GM12864 (cell line): Measurements from ENCODE around the gene POLA2.
"Not testable (repeated sequence)": the region's sequence is repeated elsewhere in the genome, so short reads cannot be mapped to it uniquely, and the experiment has no call there.

ENCODE experiments used
- DNase-seq: peaks from one replicate; pipeline ENCODE4 v3.0.0-alpha.2; 2011; ENCODE audit warnings: low read depth
- H3K4me3 ChIP-seq: 2 replicates; pipeline ENCODE4 v1.5.1; 2011; ENCODE audit warnings: mild to moderate bottlenecking, low read depth, low read length, control low read depth
- CTCF ChIP-seq: IDR thresholded peaks from 2 replicates; pipeline ENCODE4 v1.5.1; 2011; ENCODE audit warnings: low read depth, mild to moderate bottlenecking, moderate library complexity, low read length, control low read depth, inconsistent platforms; ENCODE audit errors: missing control alignments

Gene POLA2

GRCh38 chr11:65321828-65322485 lies 60.2 kb downstream of the POLA2 start:
- no peak overlapping the region for H3K4me3 ChIP-seq
- no peak for TF ChIP-seq CTCF
- DNase-seq = no peak

GRCh38 chr11:65323813-65324212 lies 62.1 kb downstream of the POLA2 start:
- no peak for TF ChIP-seq CTCF
- no peak for DNase-seq

GRCh38 chr11:65325435-65325834 lies 63.7 kb downstream of the POLA2 start:
- TF ChIP-seq CTCF = no peak
- no peak for DNase-seq
- no peak overlapping the region for H3K4me3 ChIP-seq

More at GRCh38 chr11:65323813-65324212, 62.1 kb downstream of the POLA2 start:
- H3K4me3 ChIP-seq = no peak overlapping the region

GRCh38 chr11:65327021-65327420 lies 65.3 kb downstream of the POLA2 start:
- no peak overlapping the region for H3K4me3 ChIP-seq
- TF ChIP-seq CTCF = no peak
- DNase-seq = no peak

GRCh38 chr11:65329478-65329877 lies 67.7 kb downstream of the POLA2 start:
- TF ChIP-seq CTCF = no peak

GRCh38 chr11:65329944-65330403 lies 68.2 kb downstream of the POLA2 start:
- DNase-seq = peak; percentile 77
- H3K4me3 ChIP-seq = no peak overlapping the region
- peak; percentile 81 for TF ChIP-seq CTCF

More at GRCh38 chr11:65329478-65329877, 67.7 kb downstream of the POLA2 start:
- H3K4me3 ChIP-seq = no peak overlapping the region
- DNase-seq = no peak

GRCh38 chr11:65330544-65330943 lies 68.8 kb downstream of the POLA2 start:
- no peak overlapping the region for H3K4me3 ChIP-seq
- no peak for DNase-seq
- TF ChIP-seq CTCF = no peak

- not testable (repeated sequence) for DNase-seq, H3K4me3 ChIP-seq
Observed at GRCh38 chr11:65332591-65332990, 70.8 kb downstream of the POLA2 start.
